VCaP (cell line): ENCODE results near the gene HELZ.

ENCODE experiments used
- H3K27ac ChIP-seq: fragments of 450-650 bp; 2 replicates; pipeline ENCODE4 v1.5.1; 2017
- TF ChIP-seq, protein P1 (sequence below): fragments of 450-650 bp; conservative IDR thresholded peaks from 2 replicates; pipeline ENCODE4 v1.5.1; 2017; ENCODE audit warnings: mild to moderate bottlenecking, moderate library complexity

Gene HELZ

DNA sequence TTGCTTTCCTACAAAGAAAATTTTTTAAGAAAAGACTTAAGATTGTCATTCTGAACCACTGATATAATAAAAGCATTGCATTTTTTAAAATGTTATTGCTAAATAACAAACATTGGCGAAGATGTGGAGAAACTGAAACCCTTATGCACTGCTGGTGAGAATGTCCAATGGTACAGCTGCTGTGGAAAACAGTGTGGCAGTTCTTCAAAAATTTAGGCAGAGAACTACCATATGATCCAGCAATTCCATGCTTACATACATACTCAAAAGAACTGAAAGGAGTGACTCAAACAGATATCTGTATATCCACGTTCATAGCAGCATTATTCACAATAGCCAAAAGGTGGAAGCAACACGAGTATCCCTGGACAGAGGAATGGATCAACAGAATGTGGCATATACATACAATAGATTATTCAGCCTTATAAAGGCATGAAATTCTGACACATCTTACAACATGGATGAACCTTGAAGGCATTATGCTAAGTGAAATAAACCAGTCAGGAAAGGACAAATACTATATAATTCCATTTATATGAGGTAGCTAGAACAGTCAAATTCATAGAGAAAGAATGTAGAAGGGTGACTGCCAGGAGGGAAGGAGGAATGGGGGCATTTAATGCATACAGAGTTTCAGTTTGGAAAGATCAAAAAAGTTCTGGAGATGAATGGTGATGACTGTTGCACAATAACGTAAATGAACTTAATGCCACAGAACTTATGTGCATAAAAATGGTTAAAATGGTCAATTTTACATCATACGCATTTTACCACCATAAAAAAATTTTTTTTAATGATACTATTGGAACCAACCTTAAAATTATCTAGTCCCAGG, 108.6 kb downstream of the HELZ start:
- TF ChIP-seq, protein P1, sequence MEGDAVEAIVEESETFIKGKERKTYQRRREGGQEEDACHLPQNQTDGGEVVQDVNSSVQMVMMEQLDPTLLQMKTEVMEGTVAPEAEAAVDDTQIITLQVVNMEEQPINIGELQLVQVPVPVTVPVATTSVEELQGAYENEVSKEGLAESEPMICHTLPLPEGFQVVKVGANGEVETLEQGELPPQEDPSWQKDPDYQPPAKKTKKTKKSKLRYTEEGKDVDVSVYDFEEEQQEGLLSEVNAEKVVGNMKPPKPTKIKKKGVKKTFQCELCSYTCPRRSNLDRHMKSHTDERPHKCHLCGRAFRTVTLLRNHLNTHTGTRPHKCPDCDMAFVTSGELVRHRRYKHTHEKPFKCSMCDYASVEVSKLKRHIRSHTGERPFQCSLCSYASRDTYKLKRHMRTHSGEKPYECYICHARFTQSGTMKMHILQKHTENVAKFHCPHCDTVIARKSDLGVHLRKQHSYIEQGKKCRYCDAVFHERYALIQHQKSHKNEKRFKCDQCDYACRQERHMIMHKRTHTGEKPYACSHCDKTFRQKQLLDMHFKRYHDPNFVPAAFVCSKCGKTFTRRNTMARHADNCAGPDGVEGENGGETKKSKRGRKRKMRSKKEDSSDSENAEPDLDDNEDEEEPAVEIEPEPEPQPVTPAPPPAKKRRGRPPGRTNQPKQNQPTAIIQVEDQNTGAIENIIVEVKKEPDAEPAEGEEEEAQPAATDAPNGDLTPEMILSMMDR = no peak
- H3K27ac ChIP-seq = no peak overlapping the region

DNA sequence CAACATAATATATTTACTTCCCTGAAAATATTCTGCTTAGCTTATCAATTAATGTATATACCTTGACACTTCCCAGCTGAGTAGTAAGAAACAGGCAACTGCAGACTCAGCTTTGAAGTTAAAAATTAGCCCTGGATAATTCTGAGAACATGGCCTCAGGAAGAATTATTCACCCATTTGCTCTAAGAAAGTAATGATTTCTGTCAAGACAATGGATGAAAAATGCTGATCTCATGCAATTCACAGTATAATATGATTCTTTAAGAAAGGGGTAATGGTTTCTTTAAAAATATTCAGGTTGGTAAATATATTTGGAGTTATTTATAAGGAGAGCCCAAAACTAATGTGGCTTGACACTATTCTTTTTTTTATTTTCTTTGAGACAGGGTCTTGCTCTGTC, 111.8 kb downstream of the HELZ start:
- no peak overlapping the region for H3K27ac ChIP-seq
- TF ChIP-seq, protein P1 = no peak

DNA sequence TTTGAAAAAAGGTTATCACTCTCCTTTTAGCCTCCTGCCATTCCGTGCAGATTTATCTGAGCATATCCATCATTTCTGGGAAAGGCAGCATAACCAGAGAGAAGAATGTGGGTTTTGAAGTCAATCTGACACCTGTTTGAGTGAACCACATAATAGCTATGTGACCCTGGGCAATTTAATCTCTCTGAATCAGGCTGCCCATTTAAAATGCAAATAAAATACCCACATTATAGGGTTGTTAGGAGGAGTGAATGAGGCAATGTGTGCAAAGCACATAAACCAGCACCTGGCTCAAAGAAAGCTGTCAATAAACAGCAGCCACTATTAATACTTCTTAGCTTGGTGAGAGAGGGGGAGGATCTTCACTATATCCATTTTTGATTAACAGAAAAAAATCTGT, 112.6 kb downstream of the HELZ start:
- H3K27ac ChIP-seq = no peak overlapping the region
- TF ChIP-seq, protein P1 = no peak

DNA sequence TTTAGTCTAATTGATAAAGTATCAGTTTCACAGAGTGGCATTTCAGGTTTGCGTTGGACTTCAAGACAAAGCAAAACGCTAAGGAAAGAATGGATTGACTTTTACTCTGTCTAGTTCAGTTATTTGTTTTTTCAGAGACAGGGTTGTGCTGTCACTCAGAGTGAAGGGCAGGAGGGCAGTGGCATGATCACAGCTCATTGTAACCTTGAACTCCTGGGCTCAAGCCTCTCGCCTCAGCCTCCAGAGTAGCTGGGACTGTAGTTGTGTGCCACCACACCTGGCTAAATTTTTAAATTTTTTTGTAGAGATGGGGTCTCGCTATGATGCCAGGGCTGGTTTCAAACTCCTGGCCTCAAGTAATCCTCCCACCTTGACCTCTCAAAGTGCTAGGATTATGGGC, 114.2 kb downstream of the HELZ start:
- H3K27ac ChIP-seq = no peak overlapping the region

DNA sequence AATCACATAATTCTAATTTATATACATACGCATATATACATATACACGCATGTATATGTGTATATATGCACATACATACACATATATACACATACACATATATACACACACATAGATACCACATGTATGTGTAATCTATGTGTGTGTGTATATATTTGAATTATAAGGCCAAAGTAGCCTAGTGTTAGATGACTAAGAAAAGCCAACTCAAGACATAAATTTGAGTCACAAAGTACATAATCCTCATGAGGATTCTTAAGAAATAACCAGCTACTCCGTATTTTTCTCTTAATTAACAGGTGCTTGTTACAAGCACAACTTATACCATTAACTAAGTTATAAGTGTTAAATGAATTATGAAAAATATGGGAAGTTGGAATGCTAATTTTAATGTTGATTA, 115.7 kb downstream of the HELZ start:
- H3K27ac ChIP-seq = no peak overlapping the region
- TF ChIP-seq, protein P1 = no peak

More for the DNA sequence above, 114.2 kb downstream of the HELZ start:
- TF ChIP-seq, protein P1 = no peak

DNA sequence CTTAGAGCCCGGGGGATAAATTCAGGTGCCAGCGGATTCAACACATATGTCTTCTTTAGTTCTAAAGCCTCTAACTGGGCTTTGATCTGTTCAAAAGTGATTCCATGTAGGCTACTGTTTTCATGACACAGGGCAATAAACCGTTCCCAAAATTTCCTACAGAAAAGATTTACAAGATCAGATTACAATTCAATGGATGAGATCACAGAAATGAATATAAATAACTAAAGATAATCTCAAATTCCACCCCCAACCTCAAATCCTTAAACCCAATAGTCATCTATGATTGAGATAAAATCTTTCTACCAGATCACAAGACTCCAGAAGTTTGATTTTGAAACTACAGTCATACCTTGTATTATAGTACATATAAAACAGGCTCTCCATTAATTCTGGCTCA, 116.3 kb downstream of the HELZ start:
- TF ChIP-seq, protein P1 = no peak
- no peak overlapping the region for H3K27ac ChIP-seq

DNA sequence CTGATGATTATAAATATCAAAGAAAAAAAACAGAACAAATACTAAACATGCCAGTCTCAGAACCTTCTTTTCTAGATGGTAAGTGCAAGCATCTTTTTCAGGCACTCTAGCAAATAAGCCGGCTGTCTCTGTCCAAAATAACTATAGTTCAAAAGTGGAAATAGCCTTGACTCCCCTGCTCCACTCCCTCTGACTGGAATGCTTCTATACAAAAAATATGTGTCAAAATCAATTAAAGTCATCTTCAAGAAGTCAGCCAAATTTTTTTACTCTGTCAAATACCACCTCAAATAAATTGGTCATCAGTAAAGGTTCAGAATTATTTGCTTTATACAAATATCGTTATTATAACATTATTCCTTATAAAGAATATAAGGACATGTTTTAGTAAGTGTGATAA, 117.1 kb downstream of the HELZ start:
- H3K27ac ChIP-seq = no peak overlapping the region
- TF ChIP-seq, protein P1 = no peak
